ENCODE results near the gene ETV3. TPM values are rescaled to one million over a fixed set of nuclear protein-coding genes. Genes with fewer than 3 reads are reported as not detected.

The ETV3 gene
- total RNA-seq, 1 donor from 2014 or later = 39.0 TPM

DNA sequence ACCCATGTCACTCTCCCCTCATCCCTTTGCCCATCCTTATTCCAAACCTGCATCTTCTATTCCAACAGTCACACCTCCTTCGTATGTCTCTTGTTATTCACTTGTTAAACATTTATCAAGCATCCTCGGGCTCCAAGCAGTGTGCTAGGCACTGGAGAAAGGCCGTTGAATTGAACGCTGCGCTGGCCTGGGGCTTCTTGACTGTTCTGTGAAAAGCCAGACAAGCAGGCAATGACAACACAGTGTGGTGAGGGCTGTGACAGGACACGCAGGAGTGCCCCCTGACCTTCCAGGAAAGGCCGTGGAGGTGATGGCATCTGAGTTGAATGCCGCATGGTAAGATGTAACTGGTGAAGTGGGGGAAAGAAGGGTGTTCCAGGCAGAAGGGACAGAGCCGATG lies 19.2 kb downstream of the ETV3 start:
- Mint-ChIP-seq H3K27ac (ENCODE audit: unreplicated experiment) (no peak overlapping the region), H3K4me3 (ENCODE audit: unreplicated experiment) (no peak overlapping the region), H3K9me3 (ENCODE audit: unreplicated experiment) (peaks cover 8% of the 10 kb centered on the region), H3K36me3 (ENCODE audit: unreplicated experiment) (no peaks in the 10 kb centered on the region), H3K4me1 (ENCODE audit: low read depth, unreplicated experiment) (peaks cover 28% of the 10 kb centered on the region), H3K27me3 (ENCODE audit: unreplicated experiment) (peaks cover 17% of the 10 kb centered on the region)
- TF ChIP-seq, protein P1, sequence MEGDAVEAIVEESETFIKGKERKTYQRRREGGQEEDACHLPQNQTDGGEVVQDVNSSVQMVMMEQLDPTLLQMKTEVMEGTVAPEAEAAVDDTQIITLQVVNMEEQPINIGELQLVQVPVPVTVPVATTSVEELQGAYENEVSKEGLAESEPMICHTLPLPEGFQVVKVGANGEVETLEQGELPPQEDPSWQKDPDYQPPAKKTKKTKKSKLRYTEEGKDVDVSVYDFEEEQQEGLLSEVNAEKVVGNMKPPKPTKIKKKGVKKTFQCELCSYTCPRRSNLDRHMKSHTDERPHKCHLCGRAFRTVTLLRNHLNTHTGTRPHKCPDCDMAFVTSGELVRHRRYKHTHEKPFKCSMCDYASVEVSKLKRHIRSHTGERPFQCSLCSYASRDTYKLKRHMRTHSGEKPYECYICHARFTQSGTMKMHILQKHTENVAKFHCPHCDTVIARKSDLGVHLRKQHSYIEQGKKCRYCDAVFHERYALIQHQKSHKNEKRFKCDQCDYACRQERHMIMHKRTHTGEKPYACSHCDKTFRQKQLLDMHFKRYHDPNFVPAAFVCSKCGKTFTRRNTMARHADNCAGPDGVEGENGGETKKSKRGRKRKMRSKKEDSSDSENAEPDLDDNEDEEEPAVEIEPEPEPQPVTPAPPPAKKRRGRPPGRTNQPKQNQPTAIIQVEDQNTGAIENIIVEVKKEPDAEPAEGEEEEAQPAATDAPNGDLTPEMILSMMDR (IDR thresholded peaks at IDR 0.05; ENCODE audit: partially characterized antibody, unreplicated experiment) = no peak
- no peak for DNase-seq

DNA sequence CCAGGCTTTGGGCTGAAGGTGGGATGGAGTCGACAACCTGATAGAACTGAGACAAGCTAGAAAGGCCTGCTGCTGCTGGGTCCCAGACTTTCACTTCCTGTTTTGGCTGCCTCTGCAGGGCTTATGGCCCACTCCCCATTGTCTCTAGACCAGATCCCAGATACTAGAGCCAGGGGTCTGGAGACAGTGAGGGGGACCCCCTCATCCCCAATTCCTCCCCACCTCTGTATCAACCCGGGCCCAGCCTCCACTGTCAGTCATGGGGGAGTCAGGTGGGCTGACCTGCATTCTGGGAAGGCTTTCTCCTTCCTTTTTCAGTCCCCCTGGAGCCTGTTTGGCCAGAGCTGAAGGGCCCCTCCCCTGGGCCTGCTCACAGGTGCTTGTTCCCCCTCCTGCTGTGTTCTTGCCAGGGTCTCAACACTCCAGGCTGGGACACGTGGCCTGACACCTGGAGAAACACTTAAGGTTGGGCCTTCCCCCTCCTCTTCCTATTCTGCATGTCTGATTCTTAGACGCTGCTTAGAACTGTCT lies 20.6 kb downstream of the ETV3 start:
- H3K4me3 Mint-ChIP-seq (ENCODE audit: unreplicated experiment) = no peak overlapping the region
- peaks cover 12% of the 10 kb centered on the region for H3K9me3 Mint-ChIP-seq (ENCODE audit: unreplicated experiment)
- no peak overlapping the region for H3K27ac Mint-ChIP-seq (ENCODE audit: unreplicated experiment)
- peaks cover 33% of the 10 kb centered on the region for H3K4me1 Mint-ChIP-seq (ENCODE audit: low read depth, unreplicated experiment)
- no peak for DNase-seq
- TF ChIP-seq, protein P1 (IDR thresholded peaks at IDR 0.05; ENCODE audit: partially characterized antibody, unreplicated experiment) = no peak
- H3K27me3 Mint-ChIP-seq (ENCODE audit: unreplicated experiment) = peaks cover 19% of the 10 kb centered on the region
- no peaks in the 10 kb centered on the region for H3K36me3 Mint-ChIP-seq (ENCODE audit: unreplicated experiment)

DNA sequence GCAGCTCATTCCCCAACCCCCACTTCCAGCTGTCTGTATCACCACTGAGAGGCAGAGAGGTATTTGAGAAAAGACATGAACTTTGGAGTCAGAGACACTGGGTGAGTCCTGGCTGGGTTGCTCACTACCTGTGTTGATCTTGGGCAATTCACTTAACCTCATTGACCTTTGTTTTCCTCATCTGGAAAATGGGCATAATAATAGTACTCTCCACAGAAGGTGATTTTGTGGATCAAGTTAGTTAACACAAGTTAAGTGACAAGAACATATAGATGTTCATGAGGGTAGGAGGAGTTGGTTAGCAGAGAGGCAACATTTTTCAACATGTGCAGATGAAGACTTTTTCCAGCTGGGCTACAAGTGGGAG lies 21.5 kb downstream of the ETV3 start:
- Mint-ChIP-seq H3K36me3 (ENCODE audit: unreplicated experiment) (no peaks in the 10 kb centered on the region), H3K4me3 (ENCODE audit: unreplicated experiment) (no peak overlapping the region), H3K27me3 (ENCODE audit: unreplicated experiment) (peaks cover 23% of the 10 kb centered on the region), H3K4me1 (ENCODE audit: low read depth, unreplicated experiment) (peaks cover 39% of the 10 kb centered on the region), H3K9me3 (ENCODE audit: unreplicated experiment) (peaks cover 14% of the 10 kb centered on the region), H3K27ac (ENCODE audit: unreplicated experiment) (peak overlapping the region; percentile 95)
- no peak for DNase-seq
- TF ChIP-seq, protein P1 (IDR thresholded peaks at IDR 0.05; ENCODE audit: partially characterized antibody, unreplicated experiment) = no peak

DNA sequence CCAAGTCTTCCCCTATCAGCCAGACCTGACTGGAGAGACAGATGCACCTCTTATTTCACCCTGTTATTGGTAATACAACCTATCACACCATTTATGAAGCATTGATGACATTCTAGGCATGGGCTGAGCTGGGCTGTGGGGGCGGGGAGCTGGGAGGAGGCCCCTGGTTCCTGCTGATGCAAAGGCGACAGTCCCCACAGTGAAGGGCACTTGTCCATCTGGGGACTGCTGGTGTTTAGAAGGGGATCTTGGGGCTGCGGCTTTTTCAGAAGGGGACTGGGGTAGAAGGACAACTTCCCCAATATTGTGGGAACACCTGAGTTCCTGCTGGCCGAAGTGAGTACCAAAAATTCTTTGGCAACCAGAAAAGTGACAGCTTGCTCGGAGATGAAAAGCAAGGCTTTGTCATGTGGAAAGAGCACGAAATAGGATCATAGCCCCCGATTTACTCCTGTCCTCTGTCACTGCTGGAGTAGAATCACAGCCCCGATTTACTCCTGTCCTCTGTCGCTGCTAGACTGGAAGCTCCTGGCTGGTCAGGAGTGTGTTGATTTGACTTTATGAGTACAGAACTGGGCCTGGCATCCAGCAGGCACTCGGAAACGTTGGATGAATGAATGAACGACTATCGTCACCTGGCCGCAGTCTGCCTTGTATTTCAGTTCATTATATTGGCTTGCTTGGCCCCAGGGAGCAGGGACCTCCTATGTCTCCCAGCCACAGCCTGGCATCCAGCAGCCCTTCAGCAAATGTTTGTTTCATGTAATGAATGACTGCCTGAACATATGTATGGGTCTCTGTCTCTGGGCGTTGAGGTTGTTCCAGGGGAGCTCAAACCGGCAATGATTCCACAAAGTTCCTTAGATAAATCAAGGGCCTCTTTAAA lies 22.1 kb downstream of the ETV3 start:
- H3K36me3 Mint-ChIP-seq (ENCODE audit: unreplicated experiment) = no peaks in the 10 kb centered on the region
- peaks cover 27% of the 10 kb centered on the region for H3K27me3 Mint-ChIP-seq (ENCODE audit: unreplicated experiment)
- H3K9me3 Mint-ChIP-seq (ENCODE audit: unreplicated experiment) = peaks cover 14% of the 10 kb centered on the region
- H3K27ac Mint-ChIP-seq (ENCODE audit: unreplicated experiment) = peak overlapping the region; percentile 95
- peak overlapping the region; percentile 58 for H3K4me3 Mint-ChIP-seq (ENCODE audit: unreplicated experiment)
- TF ChIP-seq, protein P1 (IDR thresholded peaks at IDR 0.05; ENCODE audit: partially characterized antibody, unreplicated experiment) = no peak
- peaks cover 41% of the 10 kb centered on the region for H3K4me1 Mint-ChIP-seq (ENCODE audit: low read depth, unreplicated experiment)
- DNase-seq = no peak

DNA sequence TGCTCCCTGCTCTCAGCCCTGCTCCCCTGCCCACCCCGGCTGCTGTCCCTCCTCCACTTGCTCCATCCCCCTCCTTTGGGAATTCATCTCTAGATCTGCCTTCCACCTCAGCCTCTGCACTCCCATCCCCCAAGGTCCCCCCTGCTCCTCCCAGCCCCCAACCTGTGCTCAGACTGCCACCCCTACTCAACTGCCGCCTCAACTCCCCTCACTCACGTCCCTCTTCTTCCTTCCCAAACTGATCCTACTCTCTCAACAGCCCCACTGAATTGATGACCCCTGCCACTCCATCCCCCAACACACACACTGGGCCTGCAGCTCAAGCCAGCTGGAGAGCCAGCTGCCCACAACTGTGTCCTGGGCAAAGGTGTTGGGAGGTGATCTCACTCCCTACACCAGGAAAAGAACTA lies 22.8 kb downstream of the ETV3 start:
- Mint-ChIP-seq H3K9me3 (ENCODE audit: unreplicated experiment) (peaks cover 14% of the 10 kb centered on the region), H3K36me3 (ENCODE audit: unreplicated experiment) (no peaks in the 10 kb centered on the region), H3K4me1 (ENCODE audit: low read depth, unreplicated experiment) (peaks cover 44% of the 10 kb centered on the region), H3K27ac (ENCODE audit: unreplicated experiment) (peak overlapping the region; percentile 95), H3K27me3 (ENCODE audit: unreplicated experiment) (peaks cover 28% of the 10 kb centered on the region), H3K4me3 (ENCODE audit: unreplicated experiment) (peak overlapping the region; percentile 58)
- peak; percentile 59 for DNase-seq
- TF ChIP-seq, protein P1 (IDR thresholded peaks at IDR 0.05; ENCODE audit: partially characterized antibody, unreplicated experiment) = no peak
